K562 (cell line): ENCODE results near the gene ASB6. TPM values are rescaled to one million over a fixed set of nuclear protein-coding genes. Genes with fewer than 3 reads are reported as not detected.

ENCODE experiments used
- ARID3B ChIP-seq: fragments of 250-450 bp; sonication (Bioruptor Pico); IDR thresholded peaks from 2 replicates; pipeline ENCODE4 v1.4.0; 2020; ENCODE audit warnings: borderline replicate concordance
- HINFP ChIP-seq: fragments of 450-650 bp; conservative IDR thresholded peaks from 2 replicates; pipeline ENCODE4 v1.6.1; 2016; ENCODE audit warnings: missing genetic modification characterization, low read depth, mild to moderate bottlenecking, control low read depth, missing compliant biosample characterization
- HIVEP1 ChIP-seq: fragments of 250-450 bp; sonication (Bioruptor Pico); IDR thresholded peaks from 2 replicates; pipeline ENCODE4 v1.4.0; 2020; ENCODE audit warnings: mild to moderate bottlenecking
- IRF2 ChIP-seq: sonication (generic); formaldehyde crosslinking; IDR thresholded peaks from 2 replicates; pipeline ENCODE4 v1.8.1; 2022; ENCODE audit warnings: mild to moderate bottlenecking, missing genetic modification reagents
- KDM1A ChIP-seq, 2 experiments: fragments of 450-650 bp; IDR thresholded peaks; 2 replicates each; pipeline ENCODE4 v1.6.1; 2016; ENCODE audit warnings: mild to moderate bottlenecking in 2 of 2
- KDM4B ChIP-seq, 2 experiments: fragments of 450-650 bp in 1 of 2; sonication (generic) in 1 of 2; IDR thresholded peaks; 2 replicates each; pipeline ENCODE4 v1.6.1; 2016 to 2017; ENCODE audit warnings: borderline replicate concordance in 2 of 2, antibody characterized with exemption in 1 of 2, low read depth in 1 of 2, mild to moderate bottlenecking in 1 of 2
- L3MBTL2 ChIP-seq: fragments of 450-650 bp; IDR thresholded peaks from 2 replicates; pipeline ENCODE4 v1.6.1; 2016; ENCODE audit warnings: mild to moderate bottlenecking, moderate library complexity
- LARP7 ChIP-seq: fragments of 450-650 bp; IDR thresholded peaks from 2 replicates; pipeline ENCODE4 v1.6.1; 2016
- MLX ChIP-seq, 2 experiments: fragments of 450-650 bp in 1 of 2; sonication (generic) in 1 of 2; formaldehyde crosslinking; conservative IDR thresholded peaks; 2 replicates each; pipeline versions ENCODE4 v1.4.0 to v1.8.1; 2020 to 2022; ENCODE audit warnings: mild to moderate bottlenecking in 1 of 2, missing genetic modification reagents in 1 of 2
- NR2C1 ChIP-seq, 2 experiments: fragments of 450-650 bp; IDR thresholded peaks; 2 replicates each; pipeline ENCODE4 v1.6.1; 2017; ENCODE audit warnings: mild to moderate bottlenecking in 2 of 2, antibody characterized with exemption in 1 of 2, inconsistent platforms in 1 of 2, missing compliant biosample characterization in 1 of 2, missing genetic modification characterization in 1 of 2
- SMAD2 ChIP-seq: fragments of 150-350 bp; IDR thresholded peaks from 2 replicates; pipeline ENCODE4 v1.6.1; 2014; ENCODE audit warnings: low read depth, mild to moderate bottlenecking, low read length
- ZNF318 ChIP-seq, 2 experiments: fragments of 450-650 bp; IDR thresholded peaks; 2 replicates each; pipeline ENCODE4 v1.6.1; 2016; ENCODE audit warnings: mild to moderate bottlenecking in 2 of 2, borderline replicate concordance in 1 of 2, low read depth in 1 of 2, moderate library complexity in 1 of 2
- polyA plus RNA-seq, 8 experiments: library from polyadenylated mRNA; depleted of rRNA in 4 of 8; stranded (reverse) in 5 of 8; unstranded in 3 of 8; fragments of >200 nt; fragmentation: Nextera tagmentation in 2 of 8; fragmentation: Illumina TruSeq in 1 of 8; extraction: Ambion mirVana in 2 of 8; extraction: Trizol in 1 of 8; gene quantifications; 2 replicates each; pipeline versions ENCODE4 v1.2.1 to v1.2.3, GENCODE V29; 2011 to 2014; ENCODE audit warnings: inconsistent platforms in 1 of 8, missing spikeins in 1 of 8
- total RNA-seq, 7 experiments: library from RNA; depleted of rRNA in 6 of 7; stranded (reverse); fragments of >200 nt in 6 of 7; fragmentation: Illumina TruSeq in 2 of 7; extraction: Trizol in 2 of 7; gene quantifications; 2 replicates each; pipeline versions ENCODE4 v1.2.1 to v1.2.3, GENCODE V29; 2011 to 2021; ENCODE audit warnings: low replicate concordance in 1 of 7

The ASB6 gene
- total and polyA plus RNA-seq, 9 of the 15 experiments (the other 6 are each of a cell fraction or from before 2014, with no cell fraction given): 0.92 to 17.8 (median 11.3) TPM

GRCh38 chr9:129602598-129603415 is 39.1 kb downstream of the ASB6 start (continued):
- TF ChIP-seq MLX (CRISPR knock-in tag; conservative IDR thresholded peaks at IDR 0.05) (no peak), LARP7 (peak; percentile 76; the same call in 1 of the 2 replicates), KDM4B (IDR thresholded peaks at IDR 0.05; ENCODE audit: borderline replicate concordance in 2 of 2, low read depth in 1 of 2) (0 out of 4 replicates have a peak, but pooled peaks of 1 of the 2 experiments have one; percentile 48), HIVEP1 (no peak), ZNF318 (IDR thresholded peaks at IDR 0.05; ENCODE audit: borderline replicate concordance in 1 of 2, low read depth in 1 of 2) (no peak), KDM1A (IDR thresholded peaks at IDR 0.05) (peak; percentile 86 to 91), IRF2 (CRISPR knock-in tag) (no peak), SMAD2 (no peak), L3MBTL2 (no peak), NR2C1 (IDR thresholded peaks at IDR 0.05) (no peak), NR2C1 (tag; IDR thresholded peaks at IDR 0.05) (no peak), HINFP (tag) (0 out of 2 replicates have a peak, but pooled peaks have one; percentile 28), ARID3B (CRISPR knock-in tag) (no peak)
